WTC11 (cell line): ENCODE measurements around the gene ANO9.

Source experiments
- CREB1 ChIP-seq: sonication (generic); formaldehyde crosslinking; IDR thresholded peaks from 2 replicates; pipeline ENCODE4 v1.8.0; 2023; ENCODE audit warnings: mild to moderate bottlenecking, missing genetic modification reagents
- CTCF ChIP-seq: fragments of 200-600 bp; IDR thresholded peaks from 2 replicates; pipeline ENCODE4 v1.8.0; 2022; ENCODE audit warnings: antibody characterized with exemption
- ELF4 ChIP-seq: sonication (generic); formaldehyde crosslinking; IDR thresholded peaks from 2 replicates; pipeline ENCODE4 v1.8.1; 2022; ENCODE audit warnings: low read depth, mild to moderate bottlenecking, moderate library complexity, missing genetic modification reagents
- JUN ChIP-seq: sonication (generic); formaldehyde crosslinking; IDR thresholded peaks from 2 replicates; pipeline ENCODE4 v1.8.0; 2023; ENCODE audit warnings: mild to moderate bottlenecking, missing genetic modification reagents
- MAX ChIP-seq: sonication (generic); formaldehyde crosslinking; IDR thresholded peaks from 2 replicates; pipeline ENCODE4 v1.8.0; 2022; ENCODE audit warnings: mild to moderate bottlenecking, missing genetic modification reagents
- TF ChIP-seq, protein P1 (sequence below): sonication (generic); formaldehyde crosslinking; IDR thresholded peaks from 2 replicates; pipeline ENCODE4 v1.8.0; 2022; ENCODE audit warnings: mild to moderate bottlenecking, missing genetic modification reagents

DNA sequence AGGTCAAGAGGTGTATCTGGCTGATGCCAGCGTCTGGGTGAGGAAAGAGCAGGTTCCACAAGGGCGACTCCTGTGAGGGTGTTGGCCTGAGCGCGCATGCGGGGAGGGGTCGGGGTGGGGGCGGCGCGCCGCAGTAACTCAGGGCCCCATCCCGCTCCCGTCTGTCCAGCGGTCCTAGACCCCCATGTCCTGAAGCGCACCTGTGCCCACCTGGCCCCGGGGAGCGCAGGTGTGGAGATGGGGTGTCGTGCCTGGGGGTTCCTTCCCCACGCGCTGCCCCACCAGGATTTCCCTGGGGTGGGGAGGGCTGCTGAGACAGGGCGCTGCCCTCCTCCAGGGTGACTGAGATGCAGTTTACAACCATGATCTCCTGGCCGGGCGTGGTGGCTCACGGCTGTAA, 44.4 kb upstream of the ANO9 start:
- TF ChIP-seq MAX (CRISPR knock-in tag) (no peak), CREB1 (CRISPR knock-in tag) (no peak), JUN (no peak), ELF4 (CRISPR knock-in tag) (no peak), CTCF (no peak)
- TF ChIP-seq, protein P1, sequence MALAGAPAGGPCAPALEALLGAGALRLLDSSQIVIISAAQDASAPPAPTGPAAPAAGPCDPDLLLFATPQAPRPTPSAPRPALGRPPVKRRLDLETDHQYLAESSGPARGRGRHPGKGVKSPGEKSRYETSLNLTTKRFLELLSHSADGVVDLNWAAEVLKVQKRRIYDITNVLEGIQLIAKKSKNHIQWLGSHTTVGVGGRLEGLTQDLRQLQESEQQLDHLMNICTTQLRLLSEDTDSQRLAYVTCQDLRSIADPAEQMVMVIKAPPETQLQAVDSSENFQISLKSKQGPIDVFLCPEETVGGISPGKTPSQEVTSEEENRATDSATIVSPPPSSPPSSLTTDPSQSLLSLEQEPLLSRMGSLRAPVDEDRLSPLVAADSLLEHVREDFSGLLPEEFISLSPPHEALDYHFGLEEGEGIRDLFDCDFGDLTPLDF: no peak
